Measurements from ENCODE around the gene FAM131A.
A peak's percentile ranks its signal among the peaks of the same experiment; 100 is the strongest.

Gene FAM131A

DNA sequence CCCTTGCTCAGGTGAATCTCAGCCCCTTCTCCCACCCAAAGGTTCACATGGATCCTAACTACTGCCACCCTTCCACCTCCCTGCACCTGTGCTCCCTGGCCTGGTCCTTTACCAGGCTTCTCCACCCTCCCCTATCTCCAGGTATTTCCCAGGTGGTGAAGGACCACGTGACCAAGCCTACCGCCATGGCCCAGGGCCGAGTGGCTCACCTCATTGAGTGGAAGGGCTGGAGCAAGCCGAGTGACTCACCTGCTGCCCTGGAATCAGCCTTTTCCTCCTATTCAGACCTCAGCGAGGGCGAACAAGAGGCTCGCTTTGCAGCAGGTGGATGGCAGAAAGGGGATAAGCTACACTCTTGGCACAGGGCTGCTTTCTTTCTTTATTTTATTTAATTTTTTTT, 4.5 kb downstream of the FAM131A start:
- no peak overlapping the region for H3K23ac ChIP-seq (ENCODE audit: low read length)
- peak; percentile 68 to 78 for DNase-seq
- no peaks in the 10 kb centered on the region for H3K9me3 ChIP-seq (ENCODE audit: insufficient read depth, low read depth, low read length)
- H3K4me1 ChIP-seq (ENCODE audit: control insufficient read depth in 1 of 2, insufficient read depth in 2 of 2, low read length in 2 of 2) = peaks cover 3 to 4% of the 10 kb centered on the region in 2 experiments
- no peak overlapping the region for H2BK12ac ChIP-seq (ENCODE audit: low read length)
- H3K4me3 ChIP-seq (ENCODE audit: low read depth, low read length) = no peak overlapping the region
- no peaks in the 10 kb centered on the region for H3K27me3 ChIP-seq (ENCODE audit: insufficient read depth, low read length)
- no peak overlapping the region for H3K9ac ChIP-seq (ENCODE audit: low read length)
- no peak overlapping the region for H4K91ac ChIP-seq (ENCODE audit: low read depth, low read length)
- H3K36me3 ChIP-seq (ENCODE audit: control insufficient read depth in 1 of 2, insufficient read depth in 2 of 2, low read length in 2 of 2) = peaks cover 21 to 28% of the 10 kb centered on the region in 2 experiments
- H4K12ac ChIP-seq (ENCODE audit: low read depth, low read length) = no peak overlapping the region
- no peak overlapping the region for H3K4ac ChIP-seq (ENCODE audit: low read depth, low read length)
- H3K79me2 ChIP-seq (ENCODE audit: control insufficient read depth, insufficient read depth, low read length, poor library complexity) = peaks cover 1% of the 10 kb centered on the region
- H2BK120ac ChIP-seq (ENCODE audit: insufficient read depth, low read length, poor library complexity) = no peak overlapping the region
- H3K27ac ChIP-seq (ENCODE audit: low read depth, low read length) = no peak overlapping the region
- no peak overlapping the region for H3K14ac ChIP-seq (ENCODE audit: low read length)
- H3K79me1 ChIP-seq (ENCODE audit: low read length) = no peaks in the 10 kb centered on the region
- H3K4me2 ChIP-seq (ENCODE audit: low read length) = no peak overlapping the region
- H4K8ac ChIP-seq (ENCODE audit: low read depth, low read length) = no peak overlapping the region
- WGBS (ENCODE audit: extremely low coverage, insufficient coverage, insufficient read length) = no CpG with 5 or more reads among the region's 7 CpGs
- no peak overlapping the region for H2AFZ ChIP-seq (ENCODE audit: insufficient read depth, low read length, poor library complexity)
- no peak overlapping the region for H2BK5ac ChIP-seq (ENCODE audit: low read depth, low read length, poor library complexity)
- no peak overlapping the region for H3K18ac ChIP-seq (ENCODE audit: low read length)
- H2AK5ac ChIP-seq (ENCODE audit: low read length) = no peak overlapping the region

DNA sequence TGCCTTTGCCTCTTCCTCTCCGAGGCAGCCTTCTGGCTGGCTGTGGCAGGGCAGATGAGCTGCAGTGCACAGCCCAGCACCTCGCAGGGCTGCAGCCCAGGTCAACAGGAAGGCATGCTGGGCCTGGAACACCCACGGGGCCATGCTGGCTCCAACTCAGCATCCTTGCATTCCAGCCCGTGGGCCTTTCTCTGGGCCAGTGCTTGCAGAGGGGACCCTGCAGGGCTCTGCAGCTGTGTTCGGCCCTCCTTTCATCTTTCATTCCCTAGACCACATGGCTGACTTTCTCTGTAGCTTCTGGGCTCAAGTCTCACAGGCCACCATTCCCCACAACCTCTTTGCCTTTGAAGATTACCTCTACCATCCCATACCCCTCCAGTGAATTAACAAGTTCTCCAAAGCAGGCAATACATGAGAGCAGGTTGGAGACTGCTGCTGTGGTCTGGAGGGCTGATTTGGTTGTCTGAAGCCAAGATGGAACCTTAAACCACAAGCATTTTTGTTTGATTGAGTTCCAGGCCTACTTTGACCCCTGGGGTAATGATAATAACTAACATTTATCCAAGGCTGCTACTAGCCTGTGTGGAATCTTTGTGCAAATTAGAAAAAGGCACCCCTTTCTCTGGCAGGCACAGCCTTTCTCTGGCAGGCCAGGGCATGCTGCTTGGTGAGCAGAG, 5.9 kb downstream of the FAM131A start:
- no peak overlapping the region for H2BK12ac ChIP-seq (ENCODE audit: low read length)
- no peaks in the 10 kb centered on the region for H3K79me2 ChIP-seq (ENCODE audit: control insufficient read depth, insufficient read depth, low read length, poor library complexity)
- H3K9ac ChIP-seq (ENCODE audit: low read length) = no peak overlapping the region
- DNase-seq = no peak
- no peak overlapping the region for H3K4me2 ChIP-seq (ENCODE audit: low read length)
- no peak overlapping the region for H2AFZ ChIP-seq (ENCODE audit: insufficient read depth, low read length, poor library complexity)
- no peak overlapping the region for H4K91ac ChIP-seq (ENCODE audit: low read depth, low read length)
- H2BK120ac ChIP-seq (ENCODE audit: insufficient read depth, low read length, poor library complexity) = no peak overlapping the region
- H3K18ac ChIP-seq (ENCODE audit: low read length) = no peak overlapping the region
- no peak overlapping the region for H3K14ac ChIP-seq (ENCODE audit: low read length)
- H3K4me1 ChIP-seq (ENCODE audit: control insufficient read depth in 1 of 2, insufficient read depth in 2 of 2, low read length in 2 of 2) = peaks cover 0 to 3% of the 10 kb centered on the region in 2 experiments
- no peaks in the 10 kb centered on the region for H3K27me3 ChIP-seq (ENCODE audit: insufficient read depth, low read length)
- H2AK5ac ChIP-seq (ENCODE audit: low read length) = no peak overlapping the region
- no peak overlapping the region for H4K12ac ChIP-seq (ENCODE audit: low read depth, low read length)
- H3K4ac ChIP-seq (ENCODE audit: low read depth, low read length) = no peak overlapping the region
- H3K4me3 ChIP-seq (ENCODE audit: low read depth, low read length) = no peak overlapping the region
- peaks cover 21 to 28% of the 10 kb centered on the region in 2 experiments for H3K36me3 ChIP-seq (ENCODE audit: control insufficient read depth in 1 of 2, insufficient read depth in 2 of 2, low read length in 2 of 2)
- WGBS (ENCODE audit: extremely low coverage, insufficient coverage, insufficient read length) = no CpG with 5 or more reads among the region's 5 CpGs
- H3K23ac ChIP-seq (ENCODE audit: low read length) = no peak overlapping the region
- H4K8ac ChIP-seq (ENCODE audit: low read depth, low read length) = no peak overlapping the region
- no peak overlapping the region for H3K27ac ChIP-seq (ENCODE audit: low read depth, low read length)
- H3K9me3 ChIP-seq (ENCODE audit: insufficient read depth, low read depth, low read length) = no peaks in the 10 kb centered on the region
- no peaks in the 10 kb centered on the region for H3K79me1 ChIP-seq (ENCODE audit: low read length)
- H2BK5ac ChIP-seq (ENCODE audit: low read depth, low read length, poor library complexity) = no peak overlapping the region

DNA sequence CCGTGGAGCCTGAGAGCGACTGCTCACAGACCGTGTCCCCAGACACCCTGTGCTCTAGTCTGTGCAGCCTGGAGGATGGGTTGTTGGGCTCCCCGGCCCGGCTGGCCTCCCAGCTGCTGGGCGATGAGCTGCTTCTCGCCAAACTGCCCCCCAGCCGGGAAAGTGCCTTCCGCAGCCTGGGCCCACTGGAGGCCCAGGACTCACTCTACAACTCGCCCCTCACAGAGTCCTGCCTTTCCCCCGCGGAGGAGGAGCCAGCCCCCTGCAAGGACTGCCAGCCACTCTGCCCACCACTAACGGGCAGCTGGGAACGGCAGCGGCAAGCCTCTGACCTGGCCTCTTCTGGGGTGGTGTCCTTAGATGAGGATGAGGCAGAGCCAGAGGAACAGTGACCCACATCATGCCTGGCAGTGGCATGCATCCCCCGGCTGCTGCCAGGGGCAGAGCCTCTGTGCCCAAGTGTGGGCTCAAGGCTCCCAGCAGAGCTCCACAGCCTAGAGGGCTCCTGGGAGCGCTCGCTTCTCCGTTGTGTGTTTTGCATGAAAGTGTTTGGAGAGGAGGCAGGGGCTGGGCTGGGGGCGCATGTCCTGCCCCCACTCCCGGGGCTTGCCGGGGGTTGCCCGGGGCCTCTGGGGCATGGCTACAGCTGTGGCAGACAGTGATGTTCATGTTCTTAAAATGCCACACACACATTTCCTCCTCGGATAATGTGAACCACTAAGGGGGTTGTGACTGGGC, 7.3 kb downstream of the FAM131A start:
- H3K4ac ChIP-seq (ENCODE audit: low read depth, low read length) = no peak overlapping the region
- peaks cover 21 to 28% of the 10 kb centered on the region in 2 experiments for H3K36me3 ChIP-seq (ENCODE audit: control insufficient read depth in 1 of 2, insufficient read depth in 2 of 2, low read length in 2 of 2)
- no peaks in the 10 kb centered on the region for H3K79me2 ChIP-seq (ENCODE audit: control insufficient read depth, insufficient read depth, low read length, poor library complexity)
- no peak overlapping the region for H3K9ac ChIP-seq (ENCODE audit: low read length)
- H3K27me3 ChIP-seq (ENCODE audit: insufficient read depth, low read length) = no peaks in the 10 kb centered on the region
- no peaks in the 10 kb centered on the region for H3K4me1 ChIP-seq (ENCODE audit: control insufficient read depth in 1 of 2, insufficient read depth in 2 of 2, low read length in 2 of 2)
- no peak overlapping the region for H4K8ac ChIP-seq (ENCODE audit: low read depth, low read length)
- no peak overlapping the region for H2AK5ac ChIP-seq (ENCODE audit: low read length)
- no peaks in the 10 kb centered on the region for H3K9me3 ChIP-seq (ENCODE audit: insufficient read depth, low read depth, low read length)
- no peak overlapping the region for H3K14ac ChIP-seq (ENCODE audit: low read length)
- H3K79me1 ChIP-seq (ENCODE audit: low read length) = no peaks in the 10 kb centered on the region
- no peak overlapping the region for H3K27ac ChIP-seq (ENCODE audit: low read depth, low read length)
- H4K91ac ChIP-seq (ENCODE audit: low read depth, low read length) = no peak overlapping the region
- no peak overlapping the region for H2BK12ac ChIP-seq (ENCODE audit: low read length)
- no peak overlapping the region for H4K12ac ChIP-seq (ENCODE audit: low read depth, low read length)
- no peak overlapping the region for H2AFZ ChIP-seq (ENCODE audit: insufficient read depth, low read length, poor library complexity)
- no peak overlapping the region for H3K18ac ChIP-seq (ENCODE audit: low read length)
- no peak overlapping the region for H3K4me3 ChIP-seq (ENCODE audit: low read depth, low read length)
- H3K4me2 ChIP-seq (ENCODE audit: low read length) = no peak overlapping the region
- H2BK120ac ChIP-seq (ENCODE audit: insufficient read depth, low read length, poor library complexity) = no peak overlapping the region
- WGBS (ENCODE audit: extremely low coverage, insufficient coverage, insufficient read length) = no CpG with 5 or more reads among the region's 24 CpGs
- no peak overlapping the region for H3K23ac ChIP-seq (ENCODE audit: low read length)
- H2BK5ac ChIP-seq (ENCODE audit: low read depth, low read length, poor library complexity) = no peak overlapping the region
- DNase-seq = no peak

DNA sequence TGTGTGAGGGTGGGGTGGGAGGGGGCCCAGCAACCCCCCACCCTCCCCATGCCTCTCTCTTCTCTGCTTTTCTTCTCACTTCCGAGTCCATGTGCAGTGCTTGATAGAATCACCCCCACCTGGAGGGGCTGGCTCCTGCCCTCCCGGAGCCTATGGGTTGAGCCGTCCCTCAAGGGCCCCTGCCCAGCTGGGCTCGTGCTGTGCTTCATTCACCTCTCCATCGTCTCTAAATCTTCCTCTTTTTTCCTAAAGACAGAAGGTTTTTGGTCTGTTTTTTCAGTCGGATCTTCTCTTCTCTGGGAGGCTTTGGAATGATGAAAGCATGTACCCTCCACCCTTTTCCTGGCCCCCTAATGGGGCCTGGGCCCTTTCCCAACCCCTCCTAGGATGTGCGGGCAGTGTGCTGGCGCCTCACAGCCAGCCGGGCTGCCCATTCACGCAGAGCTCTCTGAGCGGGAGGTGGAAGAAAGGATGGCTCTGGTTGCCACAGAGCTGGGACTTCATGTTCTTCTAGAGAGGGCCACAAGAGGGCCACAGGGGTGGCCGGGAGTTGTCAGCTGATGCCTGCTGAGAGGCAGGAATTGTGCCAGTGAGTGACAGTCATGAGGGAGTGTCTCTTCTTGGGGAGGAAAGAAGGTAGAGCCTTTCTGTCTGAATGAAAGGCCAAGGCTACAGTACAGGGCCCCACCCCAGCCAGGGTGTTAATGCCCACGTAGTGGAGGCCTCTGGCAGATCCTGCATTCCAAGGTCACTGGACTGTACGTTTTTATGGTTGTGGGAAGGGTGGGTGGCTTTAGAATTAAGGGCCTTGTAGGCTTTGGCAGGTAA, 8.1 kb downstream of the FAM131A start:
- Histone ChIP-seq H3K23ac (ENCODE audit: low read length) (no peak overlapping the region), H3K36me3 (ENCODE audit: control insufficient read depth in 1 of 2, insufficient read depth in 2 of 2, low read length in 2 of 2) (peaks cover 21 to 28% of the 10 kb centered on the region in 2 experiments), H2BK120ac (ENCODE audit: insufficient read depth, low read length, poor library complexity) (no peak overlapping the region), H3K9me3 (ENCODE audit: insufficient read depth, low read depth, low read length) (no peaks in the 10 kb centered on the region), H3K4me3 (ENCODE audit: low read depth, low read length) (no peak overlapping the region), H3K27me3 (ENCODE audit: insufficient read depth, low read length) (no peaks in the 10 kb centered on the region), H3K79me1 (ENCODE audit: low read length) (no peaks in the 10 kb centered on the region), H3K4me1 (ENCODE audit: control insufficient read depth in 1 of 2, insufficient read depth in 2 of 2, low read length in 2 of 2) (no peaks in the 10 kb centered on the region), H3K79me2 (ENCODE audit: control insufficient read depth, insufficient read depth, low read length, poor library complexity) (no peaks in the 10 kb centered on the region), H2AK5ac (ENCODE audit: low read length) (no peak overlapping the region), H3K9ac (ENCODE audit: low read length) (no peak overlapping the region), H2BK5ac (ENCODE audit: low read depth, low read length, poor library complexity) (no peak overlapping the region), H4K91ac (ENCODE audit: low read depth, low read length) (no peak overlapping the region), H4K12ac (ENCODE audit: low read depth, low read length) (no peak overlapping the region), H3K4me2 (ENCODE audit: low read length) (no peak overlapping the region), H3K18ac (ENCODE audit: low read length) (no peak overlapping the region), H2BK12ac (ENCODE audit: low read length) (no peak overlapping the region), H4K8ac (ENCODE audit: low read depth, low read length) (no peak overlapping the region), H3K14ac (ENCODE audit: low read length) (no peak overlapping the region), H3K4ac (ENCODE audit: low read depth, low read length) (no peak overlapping the region), H2AFZ (ENCODE audit: insufficient read depth, low read length, poor library complexity) (no peak overlapping the region), H3K27ac (ENCODE audit: low read depth, low read length) (no peak overlapping the region)
- peak; percentile 44 to 64 for DNase-seq
- WGBS (ENCODE audit: extremely low coverage, insufficient coverage, insufficient read length) = no CpG with 5 or more reads among the region's 14 CpGs
